Measurements from ENCODE around the gene GDF11. TPM values are rescaled to one million over a fixed set of nuclear protein-coding genes. Genes with fewer than 3 reads are reported as not detected.

GDF11 gene
- polyA plus RNA-seq, 1 of the 3 experiments (the other 2 are of a cell fraction), result 9.4 TPM

GRCh38 chr12:55727643-55728185 lies 15.2 kb upstream of the GDF11 start (continued):
- TF ChIP-seq, protein P1, sequence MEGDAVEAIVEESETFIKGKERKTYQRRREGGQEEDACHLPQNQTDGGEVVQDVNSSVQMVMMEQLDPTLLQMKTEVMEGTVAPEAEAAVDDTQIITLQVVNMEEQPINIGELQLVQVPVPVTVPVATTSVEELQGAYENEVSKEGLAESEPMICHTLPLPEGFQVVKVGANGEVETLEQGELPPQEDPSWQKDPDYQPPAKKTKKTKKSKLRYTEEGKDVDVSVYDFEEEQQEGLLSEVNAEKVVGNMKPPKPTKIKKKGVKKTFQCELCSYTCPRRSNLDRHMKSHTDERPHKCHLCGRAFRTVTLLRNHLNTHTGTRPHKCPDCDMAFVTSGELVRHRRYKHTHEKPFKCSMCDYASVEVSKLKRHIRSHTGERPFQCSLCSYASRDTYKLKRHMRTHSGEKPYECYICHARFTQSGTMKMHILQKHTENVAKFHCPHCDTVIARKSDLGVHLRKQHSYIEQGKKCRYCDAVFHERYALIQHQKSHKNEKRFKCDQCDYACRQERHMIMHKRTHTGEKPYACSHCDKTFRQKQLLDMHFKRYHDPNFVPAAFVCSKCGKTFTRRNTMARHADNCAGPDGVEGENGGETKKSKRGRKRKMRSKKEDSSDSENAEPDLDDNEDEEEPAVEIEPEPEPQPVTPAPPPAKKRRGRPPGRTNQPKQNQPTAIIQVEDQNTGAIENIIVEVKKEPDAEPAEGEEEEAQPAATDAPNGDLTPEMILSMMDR (IDR thresholded peaks at IDR 0.05), result no peak
- TF ChIP-seq GATA2 (CRISPR knock-in tag; IDR thresholded peaks at IDR 0.05), result peak; percentile 88
- TF ChIP-seq POLR2AphosphoS5 (IDR thresholded peaks at IDR 0.05; ENCODE audit: low read depth, low read length), result no peak
- TF ChIP-seq TAF1 (IDR thresholded peaks at IDR 0.05; ENCODE audit: borderline replicate concordance, low read depth, low read length), result no peak
- TF ChIP-seq RCOR1 (IDR thresholded peaks at IDR 0.05; ENCODE audit: low read length), result peak; percentile 64; the same call in 1 of the 2 replicates

DNA sequence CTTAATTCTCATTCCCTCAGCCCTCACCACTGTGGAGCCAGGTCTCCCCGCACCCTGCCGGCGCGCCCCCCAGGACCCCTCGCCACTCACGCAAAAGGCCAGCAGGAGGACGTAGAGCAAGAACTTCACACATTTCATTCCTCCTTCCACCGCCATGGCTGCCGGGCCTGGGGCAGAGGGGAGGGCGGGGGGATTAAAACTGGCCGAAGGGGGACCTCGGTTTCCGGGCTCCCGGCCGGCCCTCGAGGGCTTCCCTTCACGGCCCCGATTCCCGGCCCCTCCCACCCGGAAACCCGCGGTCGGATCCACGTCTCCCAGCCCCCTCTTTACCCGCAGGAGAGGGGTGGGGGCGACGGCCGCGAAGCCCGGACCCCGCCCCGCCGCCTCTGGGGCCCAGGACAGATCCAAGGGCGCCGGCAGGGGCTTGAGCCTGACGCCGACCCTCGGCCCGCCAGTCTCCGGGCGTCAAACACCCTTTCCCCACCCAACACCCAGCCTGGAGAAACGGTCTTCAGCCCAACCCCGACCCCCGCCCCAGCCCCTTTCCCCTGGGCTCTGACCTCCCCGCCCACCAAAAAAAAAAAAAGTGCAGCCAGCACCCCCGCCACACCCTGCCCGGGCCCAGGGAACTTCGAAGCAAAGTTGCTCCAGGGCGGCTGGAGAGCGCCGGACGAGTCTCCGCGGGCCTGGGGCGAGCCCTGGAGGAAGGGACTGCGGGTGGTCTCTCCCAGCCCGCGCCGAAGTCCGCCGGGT lies 14.6 kb upstream of the GDF11 start:
- Histone ChIP-seq H3K4me3 (ENCODE audit: low read depth in 2 of 2, low read length in 1 of 2) (peak overlapping the region; percentile 74 to 97), H2AFZ (ENCODE audit: low read depth) (no peak overlapping the region), H3K9me3 (no peaks in the 10 kb centered on the region), H3K27me3 (ENCODE audit: insufficient read depth) (no peaks in the 10 kb centered on the region), H3K36me3 (replicated peaks in 1 of 2; ENCODE audit: control insufficient read depth in 1 of 2, insufficient read depth in 2 of 2, low read length in 1 of 2) (peaks cover 31 to 34% of the 10 kb centered on the region in 2 experiments), H3K79me2 (ENCODE audit: insufficient read depth) (peaks cover 47% of the 10 kb centered on the region), H3F3A (replicated peaks; ENCODE audit: insufficient read depth) (peaks cover 35% of the 10 kb centered on the region), H3K27ac (ENCODE audit: low read depth in 2 of 2, low read length in 1 of 2) (peak overlapping the region; percentile 97 to 100), H3K9me2 (no peaks in the 10 kb centered on the region), H3K4me1 (ENCODE audit: control insufficient read depth in 1 of 2, insufficient read depth in 2 of 2, low read depth in 1 of 2, low read length in 1 of 2) (peaks cover 0 to 26% of the 10 kb centered on the region in 2 experiments; a peak in 1 of 4 replicates), H3K4me2 (peak overlapping the region; percentile 97), H4K20me1 (ENCODE audit: insufficient read depth) (peaks cover 45% of the 10 kb centered on the region), H3K9ac (peak overlapping the region; percentile 83)
- DNase-seq, result peak; percentile 82
- CTCF ChIA-PET, result interaction anchor here (1.0 to 4.6 kb wide), 6 partner anchors 9 to 71 kb away, joined by 3 to 47 read pairs (median 5); partner anchors contain the start of gene RDH5
- peak; percentile 84; the same call in 1 of the 2 replicates for TF ChIP-seq SIN3A (IDR thresholded peaks at IDR 0.05; ENCODE audit: borderline replicate concordance, low read depth, low read length)
- peak in 1 of 2 experiments; percentile 18; a peak in 1 of 4 replicates for TF ChIP-seq EP300 (IDR thresholded peaks at IDR 0.05; ENCODE audit: borderline replicate concordance in 1 of 2, low read depth in 1 of 2, low read length in 1 of 2)
- TF ChIP-seq NRF1 (IDR thresholded peaks at IDR 0.05; ENCODE audit: low read depth, low read length), result no peak
- TF ChIP-seq YY1 (IDR thresholded peaks at IDR 0.05; ENCODE audit: low read depth), result peak; percentile 55; the same call in 1 of the 2 replicates
- no peak; the same call in 1 of the 2 replicates for TF ChIP-seq POLR2AphosphoS5 (IDR thresholded peaks at IDR 0.05; ENCODE audit: low read depth, low read length)
- peak; percentile 62 for TF ChIP-seq ELF1 (IDR thresholded peaks at IDR 0.05)
- TF ChIP-seq TAF1 (IDR thresholded peaks at IDR 0.05; ENCODE audit: borderline replicate concordance, low read depth, low read length), result peak; percentile 42; the same call in 1 of the 2 replicates
- 0 out of 2 replicates have a peak, but pooled peaks have one; percentile 19 for TF ChIP-seq GABPA (IDR thresholded peaks at IDR 0.05; ENCODE audit: low read depth)
- POLR2A ChIA-PET, result interaction anchor here (0.6 to 2.5 kb wide), 9 partner anchors 9 to 119 kb away, joined by 3 to 14 read pairs (median 5); partner anchors contain the start of genes BLOC1S1, ORMDL2 and SARNP
- under 1% methylated on average over 25 of the region's 61 CpGs for WGBS (ENCODE audit: low lambda C conversion rate)

All from SK-N-SH (cell line).